ENCODE results near the gene PSMC2. TPM values are rescaled to one million over a fixed set of nuclear protein-coding genes. Genes with fewer than 3 reads are reported as not detected.

The PSMC2 gene
- total and polyA plus RNA-seq, 12 donors, result 67.7 to 157 (median 124) TPM

DNA sequence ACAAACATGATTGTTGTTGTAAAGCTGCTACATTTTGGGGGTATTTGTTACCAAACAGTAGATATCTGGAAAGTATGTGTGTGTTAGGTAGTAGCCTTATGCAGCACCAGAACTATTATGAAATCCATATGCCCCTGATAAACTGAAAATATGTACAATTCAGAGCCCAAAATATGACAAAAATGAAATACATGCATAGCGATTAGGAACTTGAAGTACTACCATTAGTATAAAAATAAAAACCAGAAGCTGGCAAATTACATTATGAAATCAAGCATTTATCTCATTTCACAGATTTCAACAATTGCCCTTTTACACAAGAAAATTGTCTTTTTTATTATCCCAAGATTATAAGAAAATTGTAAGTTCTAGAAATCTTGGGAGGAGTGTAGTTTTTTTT is 64.7 kb downstream of the PSMC2 start:
- Histone ChIP-seq H3K9me3 (no peaks in the 10 kb centered on the region), H3K4me3 (no peak overlapping the region), H3K27me3 (peaks cover 0 to 8% (median 4%) of the 10 kb centered on the region in 7 donors), H3K36me3 (no peaks in the 10 kb centered on the region), H3K4me1 (no peaks in the 10 kb centered on the region), H3K27ac (no peak overlapping the region)
- WGBS, 2 donors, result 84 to 100% methylated on average over 1 of the region's 1 CpG
- ATAC-seq (no peak), DNase-seq (no peak)
- intact Hi-C loops (cut with DNase I), result no loop called here
- TF ChIP-seq, protein P1, sequence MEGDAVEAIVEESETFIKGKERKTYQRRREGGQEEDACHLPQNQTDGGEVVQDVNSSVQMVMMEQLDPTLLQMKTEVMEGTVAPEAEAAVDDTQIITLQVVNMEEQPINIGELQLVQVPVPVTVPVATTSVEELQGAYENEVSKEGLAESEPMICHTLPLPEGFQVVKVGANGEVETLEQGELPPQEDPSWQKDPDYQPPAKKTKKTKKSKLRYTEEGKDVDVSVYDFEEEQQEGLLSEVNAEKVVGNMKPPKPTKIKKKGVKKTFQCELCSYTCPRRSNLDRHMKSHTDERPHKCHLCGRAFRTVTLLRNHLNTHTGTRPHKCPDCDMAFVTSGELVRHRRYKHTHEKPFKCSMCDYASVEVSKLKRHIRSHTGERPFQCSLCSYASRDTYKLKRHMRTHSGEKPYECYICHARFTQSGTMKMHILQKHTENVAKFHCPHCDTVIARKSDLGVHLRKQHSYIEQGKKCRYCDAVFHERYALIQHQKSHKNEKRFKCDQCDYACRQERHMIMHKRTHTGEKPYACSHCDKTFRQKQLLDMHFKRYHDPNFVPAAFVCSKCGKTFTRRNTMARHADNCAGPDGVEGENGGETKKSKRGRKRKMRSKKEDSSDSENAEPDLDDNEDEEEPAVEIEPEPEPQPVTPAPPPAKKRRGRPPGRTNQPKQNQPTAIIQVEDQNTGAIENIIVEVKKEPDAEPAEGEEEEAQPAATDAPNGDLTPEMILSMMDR (IDR thresholded peaks at IDR 0.05), result no peak

DNA sequence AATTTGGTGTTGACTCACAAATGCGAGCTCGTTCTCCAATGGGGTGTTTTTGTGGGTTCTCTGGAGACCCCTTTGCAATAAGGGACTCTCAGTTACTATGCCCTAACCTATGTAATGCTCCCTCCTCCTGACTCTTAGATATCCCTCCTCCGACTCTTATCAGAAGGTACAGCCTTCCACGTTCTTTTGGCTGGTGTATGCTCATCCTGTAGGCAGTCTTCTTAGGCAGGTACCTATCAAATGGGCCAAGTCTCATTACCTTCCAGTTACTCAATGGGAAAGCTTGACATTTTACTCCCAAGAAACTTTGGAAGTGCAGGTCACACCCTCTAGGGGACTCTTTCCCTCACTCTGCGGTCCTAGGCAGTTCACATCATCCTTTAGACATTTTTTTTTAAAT is 66.0 kb downstream of the PSMC2 start:
- DNase-seq, result no peak
- no peak overlapping the region for H3K27ac ChIP-seq
- H3K27me3 ChIP-seq, result peaks cover 0 to 13% (median 8%) of the 10 kb centered on the region in 7 donors
- no peaks in the 10 kb centered on the region for H3K36me3 ChIP-seq
- H3K9me3 ChIP-seq, result no peaks in the 10 kb centered on the region
- H3K4me3 ChIP-seq, result no peak overlapping the region
- no peak for ATAC-seq
- H3K4me1 ChIP-seq, result no peaks in the 10 kb centered on the region
- intact Hi-C loops (cut with DNase I), result no loop called here
- 64 to 69% methylated on average over 5 of the region's 5 CpGs for WGBS, 2 donors
- TF ChIP-seq, protein P1 (IDR thresholded peaks at IDR 0.05), result no peak

- Histone ChIP-seq H3K27me3 (peaks cover 0 to 10% (median 5%) of the 10 kb centered on the region in 7 donors), H3K9me3 (no peaks in the 10 kb centered on the region), H3K4me1 (no peaks in the 10 kb centered on the region), H3K27ac (no peak overlapping the region), H3K36me3 (no peaks in the 10 kb centered on the region), H3K4me3 (no peak overlapping the region)
- ATAC-seq, result no peak
- no peak for DNase-seq
- 37 to 46% methylated on average over 3 of the region's 3 CpGs for WGBS, 2 donors
- intact Hi-C loops (cut with DNase I), result no loop called here
- TF ChIP-seq, protein P1 (IDR thresholded peaks at IDR 0.05), result no peak
These were observed 70.8 kb downstream of the PSMC2 start for GRCh38 chr7:103418241-103418640.

Other genes with a start within 250 kb of the PSMC2 start
- gene NAPEPLD, start 198.5 kb upstream of the PSMC2 start, total RNA-seq, result 10 to 100 TPM in 3 of 10 donors, 1 to 10 TPM in 7; 7.5 to 11.6 (median 9.0) TPM
- gene NAPEPLD, start 198.5 kb upstream of the PSMC2 start, polyA plus RNA-seq, result 1 to 10 TPM; 2.1 to 3.2 TPM
- gene PMPCB, start 50.2 kb upstream of the PSMC2 start, total RNA-seq, result 10 to 100 TPM; 70.4 to 98.4 (median 92.4) TPM
- 10 to 100 TPM; 51.5 to 52.9 TPM for gene PMPCB, start 50.2 kb upstream of the PSMC2 start, polyA plus RNA-seq
- gene DNAJC2, start 2.9 kb upstream of the PSMC2 start, total RNA-seq, result 10 to 100 TPM; 11.4 to 17.7 (median 14.0) TPM
- gene DNAJC2, start 2.9 kb upstream of the PSMC2 start, polyA plus RNA-seq, result 10 to 100 TPM; 20.4 to 31.8 TPM
- not detected for gene SLC26A5, start 98.6 kb downstream of the PSMC2 start, total RNA-seq
- not detected for gene SLC26A5, start 98.6 kb downstream of the PSMC2 start, polyA plus RNA-seq